Activated T-cell treated with anti-CD3 and anti-CD28 coated beads, Interleukin-2, amount 50 U/mL, for 72 hours (primary cell): ENCODE measurements around the gene KRT8. TPM values are rescaled to one million over a fixed set of nuclear protein-coding genes. Genes with fewer than 3 reads are reported as not detected.
"Not testable (repeated sequence)": the region's sequence is repeated elsewhere in the genome, so short reads cannot be mapped to it uniquely, and the experiment has no call there.

Source experiments
- ATAC-seq, 2 donors: fragments of 150-1000 bp; cut with Tn5 transposase; replicated peaks in 1 of 2; 2 replicates each; pipeline ENCODE4 v1.10.0; 2021; ENCODE audit warnings: moderate library complexity in 2 of 2, mild to moderate bottlenecking in 1 of 2
- DNase-seq, 2 donors: peaks; one replicate each; pipeline ENCODE4 v3.0.0; 2021 to 2022; ENCODE audit warnings: mixed read lengths in 1 of 2
- H3K27ac Mint-ChIP-seq: one replicate; pipeline ENCODE4 v1.8.0; 2022; ENCODE audit warnings: mild to moderate bottlenecking, moderate library complexity, mixed read lengths
- H3K27me3 Mint-ChIP-seq: one replicate; pipeline ENCODE4 v1.8.0; 2022; ENCODE audit warnings: low read depth, mixed read lengths
- H3K36me3 Mint-ChIP-seq, 2 donors: one replicate each; pipeline ENCODE4 v1.8.0; 2022; ENCODE audit warnings: mixed read lengths in 2 of 2, mild to moderate bottlenecking in 1 of 2; ENCODE audit not compliant: insufficient read depth in 2 of 2
- H3K4me1 Mint-ChIP-seq: one replicate; pipeline ENCODE4 v1.8.0; 2022; ENCODE audit warnings: low read depth, mixed read lengths
- H3K4me3 Mint-ChIP-seq, 2 donors: one replicate each; pipeline ENCODE4 v1.8.0; 2022; ENCODE audit warnings: mild to moderate bottlenecking in 2 of 2, mixed read lengths in 2 of 2, moderate library complexity in 2 of 2
- H3K9me3 Mint-ChIP-seq, 2 donors: one replicate each; pipeline ENCODE4 v1.8.0; 2022; ENCODE audit warnings: mixed read lengths in 2 of 2
- total RNA-seq, 2 donors: library from RNA; stranded (reverse); gene quantifications; one replicate each; pipeline ENCODE4 v1.2.3, GENCODE V29; 2022

Gene KRT8
- under 1 TPM; 0.65 TPM for total RNA-seq

GRCh38 chr12:52904509-52905300, at the start of gene KRT8:
Gene KRT8, minus strand, starts transcription at chr12:52905076. Its CDS starts 95 bp downstream, at chr12:52904981.
- not testable (repeated sequence) for H3K36me3 Mint-ChIP-seq, DNase-seq, H3K4me1 Mint-ChIP-seq, H3K27me3 Mint-ChIP-seq, ATAC-seq, H3K9me3 Mint-ChIP-seq
- Mint-ChIP-seq H3K27ac (peak within 1 kb of the TSS; percentile 20), H3K4me3 (peak within 1 kb of the TSS; percentile 73 to 78)

DNA sequence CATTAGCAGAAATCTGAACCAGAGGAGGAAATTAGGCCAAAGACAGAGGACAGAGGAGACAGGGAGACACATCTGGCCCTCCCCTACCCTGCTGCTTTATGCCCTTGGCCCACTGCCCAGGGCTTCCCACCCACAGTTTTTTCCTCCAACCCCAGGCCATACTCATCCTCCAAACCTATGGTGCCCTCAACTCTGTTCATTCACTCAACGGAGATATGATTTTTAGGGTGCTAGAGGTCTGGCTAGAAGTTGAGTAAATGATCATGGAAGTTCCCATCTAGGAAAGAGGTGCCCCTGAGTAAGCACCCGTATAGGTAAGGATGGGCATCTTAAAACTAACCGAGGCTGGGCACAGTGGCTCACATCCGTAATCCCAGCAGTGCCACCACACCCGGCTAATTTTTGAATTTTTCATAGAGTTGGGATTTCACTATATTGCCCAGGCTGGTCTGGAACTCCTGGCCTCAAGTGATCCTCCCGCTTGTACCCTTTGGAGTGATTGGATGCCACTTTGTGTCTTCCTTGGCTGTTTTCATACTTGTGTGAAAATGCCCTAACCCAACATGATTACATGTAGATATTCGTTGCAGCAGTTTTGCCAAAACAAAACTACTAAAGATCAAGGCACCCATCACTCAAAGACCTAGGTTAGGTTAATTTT, 48.4 kb upstream of the KRT8 start:
- Mint-ChIP-seq H3K27me3 (no peaks in the 10 kb centered on the region), H3K36me3 (no peaks in the 10 kb centered on the region), H3K4me3 (no peak overlapping the region), H3K4me1 (peaks cover 9% of the 10 kb centered on the region), H3K9me3 (no peaks in the 10 kb centered on the region), H3K27ac (no peak overlapping the region)
- no peak for ATAC-seq
- no peak for DNase-seq

GRCh38 chr12:52952076-52952801, 47.4 kb upstream of the KRT8 start:
- H3K4me1 Mint-ChIP-seq: peaks cover 11% of the 10 kb centered on the region
- H3K27me3 Mint-ChIP-seq: no peaks in the 10 kb centered on the region
- H3K36me3 Mint-ChIP-seq: no peaks in the 10 kb centered on the region
- no peak overlapping the region for H3K27ac Mint-ChIP-seq
- no peaks in the 10 kb centered on the region for H3K9me3 Mint-ChIP-seq
- DNase-seq (peak in 1 of 2 donors; percentile 10), ATAC-seq (no peak)
- H3K4me3 Mint-ChIP-seq: no peak overlapping the region

GRCh38 chr12:52951640-52952039, 46.8 kb upstream of the KRT8 start:
- H3K9me3 Mint-ChIP-seq: no peaks in the 10 kb centered on the region
- ATAC-seq: no peak

GRCh38 chr12:52951126-52951525, 46.2 kb upstream of the KRT8 start:
- Mint-ChIP-seq H3K9me3 (no peaks in the 10 kb centered on the region), H3K36me3 (no peaks in the 10 kb centered on the region), H3K4me3 (no peak overlapping the region), H3K4me1 (peaks cover 11% of the 10 kb centered on the region), H3K27me3 (no peaks in the 10 kb centered on the region), H3K27ac (no peak overlapping the region)
- DNase-seq (no peak), ATAC-seq (no peak)

More at GRCh38 chr12:52951640-52952039, 46.8 kb upstream of the KRT8 start:
- Mint-ChIP-seq H3K27me3 (no peaks in the 10 kb centered on the region), H3K4me1 (peaks cover 11% of the 10 kb centered on the region), H3K36me3 (no peaks in the 10 kb centered on the region), H3K4me3 (no peak overlapping the region), H3K27ac (no peak overlapping the region)
- no peak for DNase-seq

- Mint-ChIP-seq H3K27ac (no peak overlapping the region), H3K4me1 (peaks cover 11% of the 10 kb centered on the region), H3K36me3 (no peaks in the 10 kb centered on the region), H3K27me3 (peaks cover under 1% of the 10 kb centered on the region), H3K4me3 (no peak overlapping the region), H3K9me3 (no peaks in the 10 kb centered on the region)
- DNase-seq (no peak), ATAC-seq (no peak)
Observed at GRCh38 chr12:52950553-52950952, 45.7 kb upstream of the KRT8 start.

DNA sequence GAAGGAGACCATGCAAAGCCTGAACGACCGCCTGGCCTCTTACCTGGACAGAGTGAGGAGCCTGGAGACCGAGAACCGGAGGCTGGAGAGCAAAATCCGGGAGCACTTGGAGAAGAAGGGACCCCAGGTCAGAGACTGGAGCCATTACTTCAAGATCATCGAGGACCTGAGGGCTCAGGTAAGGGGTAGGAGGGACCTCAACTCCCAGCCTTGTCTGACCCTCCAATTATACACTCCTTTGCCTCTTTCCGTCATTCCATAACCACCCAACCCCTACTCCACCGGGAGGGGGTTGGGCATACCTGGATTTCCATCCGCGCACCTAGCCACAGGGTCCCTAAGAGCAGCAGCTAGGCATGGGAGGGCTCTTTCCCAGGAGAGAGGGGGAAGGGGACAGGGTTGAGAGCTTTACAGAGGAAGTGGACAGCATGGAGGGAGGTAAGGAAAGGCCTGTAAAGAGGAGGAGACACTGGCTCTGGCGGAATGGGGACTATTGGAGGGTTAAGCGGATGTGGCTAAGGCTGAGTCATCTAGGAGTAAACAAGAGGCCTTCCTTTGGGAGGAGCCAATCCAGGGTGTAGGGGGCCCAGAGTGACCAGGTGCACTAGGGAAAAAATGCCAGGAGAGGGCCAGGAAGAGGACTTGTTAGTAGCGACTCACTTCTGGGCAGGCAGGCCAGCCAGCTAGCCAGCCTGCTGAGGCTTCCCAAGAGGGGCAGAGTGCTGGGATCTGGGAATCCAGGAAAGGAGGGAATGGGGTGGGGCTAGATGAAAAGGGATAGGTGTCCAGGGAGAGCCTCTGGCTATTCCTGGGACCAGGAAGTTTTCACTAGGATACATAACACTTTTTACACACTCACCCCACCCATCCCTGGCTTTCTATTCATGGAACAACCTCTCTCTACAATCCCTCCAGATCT, 44.8 kb upstream of the KRT8 start:
- Mint-ChIP-seq H3K27me3 (peaks cover 9% of the 10 kb centered on the region), H3K4me3 (peak overlapping the region; percentile 62 to 71), H3K4me1 (peaks cover 11% of the 10 kb centered on the region), H3K9me3 (no peaks in the 10 kb centered on the region), H3K27ac (no peak overlapping the region), H3K36me3 (no peaks in the 10 kb centered on the region)
- ATAC-seq: no peak
- no peak for DNase-seq

DNA sequence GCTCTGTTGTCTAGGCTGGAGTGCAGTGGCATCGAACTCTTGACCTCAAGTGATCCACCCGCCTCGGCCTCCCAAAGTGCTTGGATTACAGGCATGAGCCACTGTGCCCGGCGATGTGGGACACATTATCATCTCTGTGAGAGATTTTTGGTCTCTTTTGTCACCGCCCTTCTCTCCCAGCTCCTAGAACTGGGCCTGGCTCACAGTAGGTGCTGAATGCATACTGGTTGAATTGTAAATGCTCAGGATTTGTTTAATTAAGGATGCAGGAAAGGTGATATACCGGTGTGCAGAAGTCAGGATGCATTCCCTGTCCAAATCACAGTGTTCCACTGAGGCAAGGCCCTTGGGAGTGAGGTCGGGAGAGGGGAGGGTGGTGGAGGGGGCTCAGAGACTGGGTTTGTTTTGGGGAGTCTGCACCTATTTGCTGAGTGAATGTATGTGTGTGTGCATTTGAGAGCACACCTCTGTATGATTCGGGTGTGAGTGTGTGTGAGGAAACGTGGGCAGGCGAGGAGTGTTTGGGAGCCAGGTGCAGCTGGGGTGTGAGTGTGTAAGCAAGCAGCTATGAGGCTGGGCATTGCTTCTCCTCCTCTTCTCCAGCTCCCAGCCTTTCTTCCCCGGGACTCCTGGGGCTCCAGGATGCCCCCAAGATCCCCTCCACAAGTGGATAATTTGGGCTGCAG, 43.0 kb upstream of the KRT8 start:
- Mint-ChIP-seq H3K27me3 (peaks cover 11% of the 10 kb centered on the region), H3K36me3 (no peaks in the 10 kb centered on the region), H3K27ac (no peak overlapping the region), H3K4me1 (peaks cover 11% of the 10 kb centered on the region), H3K9me3 (no peaks in the 10 kb centered on the region), H3K4me3 (peak overlapping the region; percentile 88 to 89)
- no peak for ATAC-seq
- DNase-seq: no peak

DNA sequence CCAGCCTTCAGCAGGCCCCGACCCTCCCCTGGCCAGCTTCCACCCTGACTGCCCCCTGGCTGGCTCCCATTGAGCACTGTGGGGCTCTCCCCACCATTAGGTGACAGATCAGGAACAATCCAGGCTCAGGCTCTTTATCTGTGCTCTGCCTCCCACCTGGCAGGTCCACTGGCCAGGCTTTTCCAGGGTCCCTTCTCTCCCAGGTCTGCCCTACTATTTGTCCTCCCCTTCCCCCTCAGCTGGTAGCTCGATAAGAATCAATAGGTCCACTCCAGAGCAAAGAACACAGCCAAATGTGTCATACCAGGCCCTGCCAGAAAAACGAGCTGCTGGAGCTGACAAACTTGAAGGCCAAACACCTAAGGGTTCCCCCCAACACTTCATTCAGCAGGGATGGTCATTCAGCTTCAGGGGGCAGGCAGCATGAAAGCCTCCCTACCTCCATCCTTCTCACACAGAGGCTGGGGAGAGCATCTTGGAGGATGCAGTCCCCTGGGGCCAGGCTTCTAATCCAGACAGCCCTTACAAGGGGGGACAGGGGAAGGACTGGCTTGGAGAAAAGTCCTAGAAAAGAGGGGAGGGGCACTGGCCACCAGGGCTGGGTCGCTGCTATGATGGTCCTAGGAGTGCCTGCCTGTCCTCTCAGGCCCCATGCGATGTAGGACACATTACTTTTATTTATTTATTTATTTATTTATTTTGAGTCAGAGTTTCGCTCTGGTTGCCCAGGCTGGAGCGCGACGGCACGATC, 42.1 kb upstream of the KRT8 start:
- Mint-ChIP-seq H3K4me1 (peaks cover 11% of the 10 kb centered on the region), H3K36me3 (no peaks in the 10 kb centered on the region), H3K27ac (no peak overlapping the region), H3K4me3 (no peak overlapping the region), H3K27me3 (peaks cover 11% of the 10 kb centered on the region), H3K9me3 (no peaks in the 10 kb centered on the region)
- ATAC-seq: no peak
- DNase-seq: no peak

DNA sequence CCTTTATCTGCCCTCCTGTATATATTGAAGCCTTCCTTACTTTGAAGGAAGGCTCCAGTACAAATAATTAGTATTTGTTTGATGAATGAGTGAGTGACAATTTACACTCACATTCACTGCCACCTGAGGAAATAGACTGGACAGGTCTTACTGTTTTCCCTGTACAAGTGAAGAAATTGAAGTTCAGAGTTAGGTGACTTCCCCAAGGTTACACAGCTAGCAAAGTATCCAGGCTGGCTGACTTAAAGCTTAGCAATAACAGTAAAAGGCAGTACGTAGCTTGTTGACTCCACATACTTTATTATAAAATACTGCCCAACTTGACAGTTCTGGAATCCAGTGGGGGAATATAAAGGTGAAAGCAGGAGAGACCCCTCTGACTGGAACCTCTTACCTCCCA, 41.5 kb upstream of the KRT8 start:
- no peak overlapping the region for H3K27ac Mint-ChIP-seq
- no peak for ATAC-seq
- no peaks in the 10 kb centered on the region for H3K9me3 Mint-ChIP-seq
- peaks cover 11% of the 10 kb centered on the region for H3K27me3 Mint-ChIP-seq
- H3K4me3 Mint-ChIP-seq: no peak overlapping the region
- no peaks in the 10 kb centered on the region for H3K36me3 Mint-ChIP-seq
- DNase-seq: no peak
- peaks cover 11% of the 10 kb centered on the region for H3K4me1 Mint-ChIP-seq

GRCh38 chr12:52945389-52946232, 40.7 kb upstream of the KRT8 start:
- DNase-seq: no peak
- ATAC-seq: no peak
- H3K4me1 Mint-ChIP-seq: peaks cover 11% of the 10 kb centered on the region
- H3K4me3 Mint-ChIP-seq: no peak overlapping the region
- no peak overlapping the region for H3K27ac Mint-ChIP-seq
- H3K36me3 Mint-ChIP-seq: no peaks in the 10 kb centered on the region
- H3K9me3 Mint-ChIP-seq: no peaks in the 10 kb centered on the region
- H3K27me3 Mint-ChIP-seq: peaks cover 11% of the 10 kb centered on the region
